Inferior parietal cortex (tissue), 1 donor: ENCODE data around the gene FOXK1.

Experiments used
- DNase-seq: peaks from one replicate; pipeline ENCODE4 v3.0.0-alpha.2; 2016; ENCODE audit errors: extremely low spot score

The FOXK1 gene

DNA sequence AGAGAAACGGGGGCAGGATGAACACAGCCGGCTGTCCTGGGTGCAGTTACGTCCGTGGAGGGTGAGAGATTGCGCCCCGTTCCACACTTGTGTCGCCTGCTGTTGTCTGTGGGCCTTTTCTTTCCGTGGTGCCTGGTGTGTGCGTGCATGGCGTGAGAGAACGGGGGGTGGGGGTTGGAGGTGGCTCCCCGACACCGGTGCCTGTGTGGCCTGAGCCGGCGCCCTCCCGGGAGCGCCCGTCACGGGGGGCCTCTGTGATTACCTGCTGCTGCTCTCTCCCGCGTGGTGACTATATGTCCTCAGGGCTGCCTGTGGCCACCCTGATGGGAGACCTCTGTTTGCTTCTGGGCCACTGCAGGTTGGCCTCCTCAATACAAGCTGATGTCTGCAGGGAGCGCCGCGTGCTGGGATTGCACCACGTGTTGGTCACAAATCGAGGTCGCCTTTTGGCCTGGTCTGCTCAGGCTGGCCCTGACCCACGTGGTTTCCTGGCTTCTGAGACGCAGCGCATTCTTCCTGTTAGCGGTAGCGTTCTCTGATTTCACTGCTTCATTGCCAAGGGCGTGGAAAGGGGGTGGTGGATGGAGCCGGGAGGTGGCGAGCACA is 82.4 kb downstream of the FOXK1 start:
- DNase-seq = no peak

DNA sequence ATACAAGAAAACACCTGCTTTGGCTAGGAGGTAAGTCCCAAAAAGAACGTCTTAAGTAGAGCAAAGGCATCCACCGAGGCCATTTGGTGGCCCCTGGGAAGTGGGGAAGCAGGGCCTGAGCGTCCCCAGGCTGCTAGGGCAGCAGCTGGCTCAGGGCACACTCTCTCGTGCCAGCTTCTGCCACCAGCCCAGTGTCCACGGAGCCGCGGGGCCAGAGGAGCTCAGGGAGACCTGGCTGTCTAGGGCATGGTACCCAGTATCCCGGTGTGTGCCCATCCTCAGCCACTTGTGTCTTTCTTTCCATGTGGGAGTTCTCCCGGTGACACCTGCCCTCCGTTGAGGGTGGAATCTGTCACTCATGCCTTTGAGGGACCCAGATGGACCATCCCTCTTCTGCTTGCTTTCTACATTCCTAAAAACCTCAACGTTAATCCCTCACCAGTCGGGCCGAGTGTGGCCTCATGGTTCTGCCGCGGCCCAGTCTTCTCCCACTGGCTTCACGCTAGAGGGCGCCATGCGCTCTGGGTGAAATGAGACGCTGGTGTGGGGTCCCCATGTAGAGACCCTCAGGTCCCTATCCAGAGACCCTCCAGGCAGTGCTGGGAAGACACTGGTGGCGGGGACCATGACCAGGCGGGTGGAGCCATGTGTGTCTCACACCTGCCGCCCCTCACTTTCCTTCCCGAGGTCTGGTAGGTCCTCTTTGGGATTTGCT is 83.8 kb downstream of the FOXK1 start:
- DNase-seq = no peak

DNA sequence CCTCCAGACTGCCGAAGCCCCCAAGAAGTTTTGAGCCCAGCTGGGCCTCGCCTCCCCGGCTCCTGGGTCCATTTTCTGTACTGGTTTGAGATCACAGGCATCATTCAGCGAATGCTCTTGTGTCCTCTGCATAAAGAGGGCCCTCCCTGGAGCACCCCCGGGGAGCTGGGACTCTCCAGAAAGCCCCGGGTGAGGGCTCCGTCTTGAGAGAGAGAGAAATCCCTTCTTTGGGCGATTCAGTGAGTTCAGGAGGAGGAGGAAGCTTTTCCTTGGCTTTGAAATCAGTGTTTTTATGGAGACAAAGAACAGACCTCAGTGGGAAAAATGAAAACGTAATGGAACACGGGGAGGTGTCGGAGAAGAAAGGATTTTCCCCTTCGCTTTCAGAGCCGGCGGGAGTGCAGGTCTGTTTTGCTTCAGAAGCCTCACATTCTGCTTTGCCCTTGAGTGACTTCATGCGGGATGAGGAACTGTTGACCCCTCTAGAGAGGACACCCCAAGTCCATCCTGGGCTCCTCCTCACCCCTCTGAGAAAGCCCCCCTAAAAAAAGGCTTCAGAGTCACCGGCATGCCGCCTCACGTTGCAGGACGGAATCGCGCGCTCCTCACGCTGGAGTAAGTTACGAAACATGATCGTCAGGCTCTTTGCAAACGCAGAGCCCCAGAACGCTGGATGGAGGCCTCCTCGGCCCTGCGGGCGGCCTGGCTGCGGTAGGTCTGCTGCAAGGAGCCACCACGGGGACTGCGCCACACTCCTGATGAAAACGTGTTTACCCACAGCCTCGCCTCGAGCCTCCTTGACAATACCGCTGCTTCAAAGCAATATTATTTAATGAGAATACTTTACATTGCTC is 84.8 kb downstream of the FOXK1 start:
- DNase-seq = no peak

DNA sequence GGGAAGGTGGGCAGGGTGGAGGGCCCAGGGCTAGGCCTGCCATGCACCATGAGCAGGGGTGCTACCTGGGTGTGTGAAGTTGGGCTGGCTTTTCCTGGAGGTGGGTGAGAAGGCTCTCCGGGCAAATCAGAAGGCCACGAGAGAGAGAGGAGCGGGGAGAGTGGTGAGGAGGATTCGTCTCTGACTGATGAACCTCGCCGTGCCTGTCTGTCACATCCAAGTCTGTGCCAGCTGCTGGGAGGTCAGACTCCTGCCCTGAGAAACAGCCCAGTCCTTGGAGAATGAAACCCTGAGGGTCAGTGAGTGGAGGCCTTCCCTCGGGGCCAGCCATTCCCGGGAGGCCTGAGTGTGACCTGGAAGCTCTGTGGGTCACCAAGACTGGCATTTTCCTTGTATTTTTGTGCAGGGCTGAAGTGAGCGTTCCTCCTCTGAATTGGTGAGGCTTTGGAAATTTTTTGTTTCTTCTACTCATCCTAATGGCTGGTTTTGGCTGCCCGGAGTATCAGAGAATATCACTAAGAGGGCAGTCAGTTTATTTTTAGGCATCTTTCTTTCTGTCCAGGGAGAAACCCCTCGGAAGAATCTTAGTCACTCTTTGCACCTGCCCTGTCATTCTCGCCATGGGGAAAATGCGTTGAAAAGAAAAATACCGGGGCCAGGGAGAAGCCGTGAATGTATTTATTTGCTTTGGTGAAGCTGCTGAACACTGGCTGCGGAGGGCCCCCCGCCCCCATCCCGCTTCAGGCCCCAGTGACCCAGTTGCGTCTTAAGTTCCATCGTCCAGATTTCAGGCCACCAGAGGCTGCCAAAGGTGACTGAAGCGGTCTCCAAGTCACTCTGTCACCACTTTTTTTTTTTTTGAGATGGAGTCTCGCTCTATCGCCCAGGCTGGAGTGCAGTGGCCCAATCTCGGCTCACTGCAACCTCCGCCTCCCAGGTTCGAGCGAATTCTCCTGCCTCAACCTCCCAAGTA is 86.8 kb downstream of the FOXK1 start:
- DNase-seq = no peak

DNA sequence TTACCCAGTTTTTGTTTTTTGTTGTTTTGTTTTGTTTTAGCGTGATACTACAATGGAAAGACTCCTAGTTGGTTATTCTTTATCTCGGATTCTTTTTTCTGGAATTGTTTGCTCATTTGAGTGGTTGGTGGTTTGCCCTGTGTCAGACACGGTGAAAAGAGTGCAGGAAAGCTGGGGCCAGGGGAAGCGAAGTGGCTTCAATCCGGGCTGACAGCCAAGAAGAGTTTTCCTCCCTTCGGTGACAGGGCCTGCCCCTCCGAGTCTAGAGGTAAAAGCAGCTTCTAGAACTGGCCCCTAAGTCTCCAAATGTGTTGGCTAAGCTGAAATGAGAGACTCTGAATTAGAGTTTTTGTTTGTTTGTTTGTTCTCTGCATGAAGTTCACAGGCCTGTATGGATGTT is 87.7 kb downstream of the FOXK1 start:
- no peak for DNase-seq

DNA sequence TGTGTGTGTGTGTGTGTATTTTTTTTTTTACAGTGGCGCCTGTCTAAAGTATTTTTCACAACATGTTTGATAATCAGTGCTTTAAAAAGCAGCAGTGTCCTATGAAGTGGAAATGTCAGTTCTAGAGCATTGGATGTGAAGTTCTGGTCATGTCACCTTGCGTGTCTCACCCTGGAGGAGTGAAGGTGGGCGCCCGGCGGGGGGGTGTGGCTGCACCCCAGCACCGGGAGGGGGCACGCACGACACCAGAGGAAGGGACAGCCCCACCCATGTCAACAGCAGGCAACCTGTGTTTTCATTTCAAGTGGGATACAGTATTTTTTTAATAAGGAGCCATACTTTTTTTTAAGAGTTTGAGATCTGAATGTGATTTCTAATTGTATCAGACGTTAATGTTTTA is 88.8 kb downstream of the FOXK1 start:
- no peak for DNase-seq

DNA sequence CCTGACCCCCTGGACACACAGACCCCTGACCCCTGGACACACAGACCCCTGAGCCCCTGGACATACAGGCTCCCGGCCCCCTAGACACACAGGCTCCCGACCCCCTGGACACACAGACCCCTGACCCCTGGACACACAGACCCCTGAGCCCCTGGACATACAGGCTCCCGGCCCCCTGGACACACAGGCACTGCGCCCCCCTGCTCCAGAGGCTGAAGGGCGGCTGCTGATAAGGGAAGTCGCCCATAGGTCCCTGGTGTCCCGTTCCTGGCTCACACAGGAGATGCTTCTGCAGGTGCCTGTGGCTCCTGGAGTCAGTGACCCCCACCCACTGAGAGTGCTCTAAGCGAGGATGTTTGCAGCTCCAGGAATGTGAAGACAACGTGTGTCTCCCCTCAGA is 89.6 kb downstream of the FOXK1 start:
- no peak for DNase-seq

DNA sequence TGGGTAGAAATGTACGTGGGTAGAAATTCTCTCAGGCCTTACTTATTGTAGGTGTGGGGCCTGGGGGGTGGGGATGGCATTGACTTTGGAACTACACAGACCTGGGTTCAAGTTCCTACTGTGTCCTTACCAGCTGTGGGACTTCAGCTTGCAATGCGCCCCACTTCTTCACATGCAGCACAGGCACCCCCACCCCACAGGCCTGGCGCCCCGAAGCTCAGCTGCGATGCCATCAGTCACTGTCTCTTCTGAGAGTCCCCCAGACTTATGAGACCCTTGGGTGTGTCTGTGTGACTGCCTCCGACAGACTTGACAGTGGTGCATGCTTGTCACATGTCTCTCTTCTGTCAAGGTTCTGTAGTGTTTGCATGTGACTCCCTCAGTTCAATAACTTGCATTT is 90.2 kb downstream of the FOXK1 start:
- no peak for DNase-seq

DNA sequence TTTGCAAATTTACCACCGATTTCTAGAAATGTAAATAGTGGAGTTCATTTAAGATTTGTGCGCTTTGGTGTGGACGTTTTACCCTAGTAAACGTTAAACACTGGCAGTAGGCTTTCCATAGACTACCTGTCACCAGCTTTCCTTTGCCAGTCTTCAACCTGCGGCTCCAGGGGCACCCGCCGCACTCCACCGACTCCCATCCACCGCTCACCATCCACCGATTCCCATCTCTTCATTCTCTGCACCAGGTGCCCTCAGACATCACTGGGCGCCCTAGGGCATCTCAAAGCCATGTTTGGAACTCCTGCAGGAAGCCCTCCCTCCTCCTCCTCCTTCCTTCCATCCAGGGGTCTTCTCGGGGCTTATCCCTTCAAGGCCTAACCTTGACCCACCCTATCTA is 91.9 kb downstream of the FOXK1 start:
- DNase-seq = no peak

DNA sequence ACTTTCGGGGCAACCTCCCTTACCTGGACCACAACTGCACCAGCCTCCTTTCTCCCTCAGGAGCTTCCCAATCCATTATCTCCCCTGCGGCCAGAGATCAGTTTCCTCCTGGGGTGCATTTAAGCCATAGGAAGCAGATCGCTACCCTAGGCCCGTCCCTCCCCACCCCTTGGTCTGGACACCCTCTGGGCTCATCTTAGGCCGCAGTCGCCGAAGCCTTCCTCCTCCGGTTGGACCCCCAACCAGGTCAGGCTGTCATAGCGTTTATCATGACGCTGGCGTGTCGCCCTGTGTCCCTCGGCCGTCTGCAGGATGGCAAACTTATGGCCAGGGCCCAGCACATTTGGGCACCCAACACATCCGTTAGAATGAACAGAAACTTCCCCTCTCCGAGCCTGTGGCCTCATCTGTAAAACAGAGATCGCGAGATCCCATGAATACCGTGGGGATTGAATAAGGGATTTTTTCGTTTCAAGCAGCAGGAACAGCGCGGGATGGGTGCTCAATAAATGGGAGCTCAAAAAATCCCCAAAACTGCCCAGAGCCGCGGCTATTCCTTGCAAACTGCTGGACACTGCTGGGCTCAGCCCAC is 92.7 kb downstream of the FOXK1 start:
- no peak for DNase-seq

DNA sequence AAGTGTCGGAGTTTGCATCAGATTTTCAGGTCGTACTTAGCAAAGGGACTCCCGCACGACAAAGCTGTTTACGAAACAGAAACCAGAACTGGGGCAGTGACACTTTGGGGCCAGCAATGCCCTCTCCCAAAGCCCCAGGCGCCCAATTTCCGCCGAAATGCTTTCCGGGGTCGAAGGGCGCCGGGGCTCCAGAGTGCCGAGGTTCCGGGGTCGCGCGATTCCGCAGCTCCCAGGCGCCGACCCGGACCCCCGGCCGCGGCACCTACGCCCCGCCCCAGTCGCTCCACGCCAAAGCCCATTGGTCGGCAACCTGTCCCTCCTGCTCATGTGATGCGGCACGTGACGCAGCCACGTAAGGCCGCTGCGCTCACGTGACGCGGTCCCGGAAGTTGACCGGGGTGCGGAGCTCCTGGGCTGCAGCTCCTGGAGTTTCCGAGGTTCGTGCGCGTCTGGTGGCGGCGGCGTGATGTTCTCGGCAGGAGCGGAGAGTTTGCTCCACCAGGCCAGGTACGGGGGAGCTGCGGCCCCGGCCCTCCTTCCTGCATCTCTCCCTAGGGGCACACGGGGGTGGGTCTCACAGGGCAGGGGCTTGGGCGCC is 93.3 kb downstream of the FOXK1 start, which contains the start of gene AP5Z1:
Gene AP5Z1, plus strand, starts transcription at position 374 of the 598 bp plus-strand sequence. Its CDS starts 93 bp downstream, at position 467.
- peak; percentile 96 for DNase-seq

DNA sequence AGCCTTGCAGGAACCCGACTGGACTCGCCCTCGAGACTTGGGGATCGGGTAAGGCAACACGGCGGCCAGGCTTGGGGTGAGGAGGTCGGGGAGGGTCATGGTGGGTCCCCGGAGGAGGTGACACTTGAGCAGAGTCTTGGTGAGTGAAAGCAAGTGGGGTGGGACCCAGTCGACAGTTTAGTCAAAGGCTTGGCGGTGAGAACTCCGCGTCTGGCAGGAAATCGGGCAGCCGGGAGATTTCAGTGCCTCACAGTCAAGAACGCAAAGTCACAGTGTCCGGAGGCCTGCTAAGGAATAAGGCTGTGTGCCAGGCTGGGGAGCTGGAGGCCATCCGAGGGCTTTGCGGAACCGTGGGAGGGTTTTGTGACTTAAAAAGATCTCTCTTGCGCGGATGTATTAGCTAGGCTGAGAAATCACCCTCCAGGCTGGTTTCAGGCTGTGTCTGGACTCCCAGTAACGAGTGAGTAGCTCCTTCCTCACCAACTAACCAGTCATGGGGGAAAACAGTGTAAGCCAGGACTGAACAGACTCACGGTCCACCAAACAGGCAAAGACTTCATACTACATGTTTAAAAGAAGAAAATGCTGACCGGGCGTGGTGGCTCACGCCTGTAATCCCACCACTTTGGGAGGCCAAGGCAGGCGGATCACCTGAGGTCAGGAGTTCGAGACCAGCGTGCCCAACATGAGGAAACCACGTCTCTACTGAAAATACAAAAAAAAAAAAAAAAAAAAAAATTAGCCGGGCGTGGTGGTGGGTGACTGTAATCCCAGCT is 93.9 kb downstream of the FOXK1 start:
- no peak for DNase-seq

DNA sequence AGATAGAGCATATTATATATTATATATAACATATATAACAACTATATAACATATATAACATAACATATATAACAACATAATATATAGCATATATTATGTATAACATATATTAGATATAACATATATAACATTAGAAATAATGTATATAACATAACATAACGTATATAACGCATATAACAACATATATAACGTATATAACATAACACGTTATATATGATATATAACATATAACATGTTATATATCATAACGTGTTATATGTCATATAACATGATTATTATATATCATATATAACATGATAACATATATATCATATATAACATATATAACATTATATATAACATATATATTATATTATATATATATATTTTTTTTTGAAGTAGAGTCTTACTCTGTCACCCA is 97.0 kb downstream of the FOXK1 start:
- DNase-seq = no peak

DNA sequence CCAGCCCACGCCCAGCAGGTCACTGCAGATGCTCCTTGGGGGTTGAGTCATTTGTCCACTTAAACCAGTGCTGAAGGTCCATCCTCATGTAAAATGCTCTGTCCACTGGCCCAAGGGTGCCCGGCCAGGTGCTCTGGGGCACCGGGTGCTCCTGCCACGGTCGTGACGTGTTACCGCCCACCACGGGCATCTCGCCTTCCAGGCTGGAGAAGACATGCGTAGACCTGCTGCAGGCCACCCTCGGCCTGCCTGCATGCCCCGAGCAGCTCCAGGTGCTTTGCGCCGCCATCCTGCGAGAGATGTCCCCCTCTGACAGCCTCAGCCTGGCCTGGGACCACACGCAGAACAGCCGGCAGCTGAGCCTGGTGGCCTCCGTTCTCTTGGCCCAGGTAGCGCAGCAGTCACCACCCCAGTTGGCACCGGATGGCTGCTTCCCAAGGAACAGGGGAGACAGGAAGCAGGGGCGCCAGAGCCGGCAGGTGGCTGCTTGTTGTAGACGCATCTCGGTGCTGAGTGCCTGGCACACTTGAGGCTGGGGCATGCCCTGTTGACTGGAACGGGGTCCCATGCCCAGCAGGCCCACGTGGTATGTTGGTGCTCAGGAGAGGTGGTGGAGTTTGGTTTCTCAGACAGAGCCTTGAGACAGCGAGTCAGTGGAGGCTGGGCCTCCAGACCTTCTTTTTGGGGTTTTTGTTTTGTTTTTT is 99.4 kb downstream of the FOXK1 start:
- DNase-seq = no peak

DNA sequence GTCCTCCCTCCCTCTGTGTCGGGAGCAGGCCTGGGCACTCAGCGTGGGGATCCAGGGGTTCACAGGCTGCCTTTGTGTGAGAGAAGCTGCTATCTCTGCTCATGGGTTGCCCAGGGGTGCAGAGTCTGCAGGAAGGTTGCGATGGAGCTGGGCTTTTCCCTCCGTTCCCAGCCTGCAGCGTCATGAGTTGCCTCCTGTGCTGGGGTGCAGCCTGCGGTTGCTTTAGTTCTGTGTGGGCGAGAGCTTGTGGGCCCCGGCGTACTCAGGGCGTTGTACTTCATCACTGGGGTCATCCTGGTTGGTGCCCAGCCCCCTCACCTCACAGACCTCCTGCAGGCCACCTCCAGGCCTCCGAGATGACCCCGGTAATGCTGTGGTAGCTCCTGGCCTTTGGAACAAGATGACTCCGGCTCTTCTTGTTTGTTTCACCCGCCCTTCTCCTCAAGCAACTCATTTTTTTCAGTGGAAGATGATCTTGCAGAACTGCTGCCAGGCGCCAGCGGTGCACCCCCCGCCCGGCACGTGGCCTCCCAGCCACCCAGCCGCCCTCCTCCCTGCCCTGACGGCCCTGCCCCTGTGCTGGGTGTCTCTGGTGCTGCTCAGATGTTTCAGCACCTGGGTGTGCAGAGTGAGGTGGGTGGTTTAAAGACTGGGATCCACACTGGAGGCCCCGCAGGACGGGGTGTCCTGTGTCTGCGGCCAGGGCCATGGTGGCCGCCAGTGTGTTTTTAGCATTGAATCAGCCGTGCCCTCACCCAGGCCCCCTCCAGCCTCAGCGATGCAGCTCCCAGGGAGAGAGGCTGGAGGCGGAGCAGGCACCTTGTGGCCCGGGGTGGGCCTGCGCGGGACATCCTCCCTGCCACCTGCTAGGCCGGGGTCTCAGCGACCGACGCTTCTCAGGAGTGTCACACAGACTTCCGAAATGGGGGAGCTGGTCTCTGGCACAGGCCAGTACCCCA is 100.5 kb downstream of the FOXK1 start:
- no peak for DNase-seq

DNA sequence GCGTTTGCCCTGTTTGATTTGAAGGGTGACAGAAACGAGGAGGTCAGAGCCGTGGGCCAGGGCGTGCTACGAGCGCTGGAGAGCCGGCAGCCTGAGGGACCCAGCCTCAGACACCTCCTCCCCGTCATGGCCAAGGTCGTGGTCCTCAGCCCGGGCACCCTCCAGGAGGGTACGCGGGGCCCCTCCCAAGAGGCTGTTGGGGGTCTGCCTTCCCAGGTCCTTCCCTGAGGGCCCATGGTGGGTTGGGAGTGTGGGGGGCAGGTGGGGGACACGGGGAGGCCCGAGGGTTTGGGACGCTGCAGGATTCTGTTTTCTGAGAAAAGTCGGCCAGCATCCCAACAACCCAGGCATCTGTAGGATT is 101.2 kb downstream of the FOXK1 start:
- no peak for DNase-seq

DNA sequence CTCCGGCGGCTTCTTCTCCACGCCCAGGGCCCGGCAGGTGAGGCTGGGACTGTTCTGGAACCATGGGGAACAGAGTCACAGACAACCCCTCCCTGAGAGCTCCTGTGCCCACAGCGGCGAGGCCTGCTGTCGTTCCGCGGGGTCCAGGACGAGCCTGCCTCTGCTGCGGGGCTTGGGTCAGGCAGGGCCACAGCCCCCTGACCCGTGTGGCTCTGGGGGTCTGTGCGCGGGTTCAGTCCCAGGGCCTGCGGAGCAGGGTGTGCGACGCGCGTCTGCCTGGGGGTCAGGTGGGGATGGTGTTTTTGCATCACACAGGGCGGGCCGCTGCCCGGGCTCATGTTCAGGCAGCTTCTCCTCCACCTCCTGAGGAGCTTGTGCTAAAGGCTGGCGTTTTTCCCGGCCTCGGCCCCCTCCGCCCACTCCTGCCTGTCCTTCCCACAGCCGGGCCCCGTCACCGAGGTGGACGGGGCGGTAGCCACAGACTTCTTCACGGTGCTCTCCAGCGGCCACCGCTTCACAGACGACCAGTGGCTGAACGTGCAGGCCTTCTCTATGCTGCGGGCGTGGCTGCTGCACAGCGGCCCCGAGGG is 101.8 kb downstream of the FOXK1 start:
- DNase-seq = no peak

DNA sequence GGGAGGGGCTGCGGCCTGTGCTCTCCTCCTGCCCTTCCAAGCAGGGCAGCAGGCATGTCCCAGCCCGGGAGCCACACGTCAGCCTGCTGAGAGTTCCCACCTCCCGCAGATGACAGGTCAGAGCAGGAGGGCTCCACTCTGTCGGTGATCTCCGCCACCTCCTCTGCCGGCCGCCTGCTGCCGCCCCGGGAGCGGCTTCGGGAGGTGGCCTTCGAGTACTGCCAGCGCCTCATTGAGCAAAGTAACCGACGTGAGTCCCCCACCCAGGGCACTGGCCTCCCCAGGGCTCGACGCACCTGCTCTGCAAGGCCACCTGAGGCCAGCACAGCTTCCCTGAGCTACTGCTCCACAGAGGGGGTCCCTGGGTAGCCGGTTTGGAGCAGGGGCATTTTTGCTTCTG is 102.7 kb downstream of the FOXK1 start:
- DNase-seq = no peak
